Transverse colon (tissue), 4 donors: ENCODE data around the gene NOC2L.

ENCODE experiments used
- EP300 ChIP-seq: sonication (generic); formaldehyde crosslinking; IDR thresholded peaks from one replicate; pipeline ENCODE4 v1.6.1; 2017; ENCODE audit warnings: antibody characterized with exemption, low read depth
- POLR2A ChIP-seq: fragments of 450-650 bp; IDR thresholded peaks from one replicate; pipeline ENCODE4 v1.6.1; 2016; ENCODE audit warnings: antibody characterized with exemption, mild to moderate bottlenecking, moderate library complexity
- POLR2AphosphoS5 ChIP-seq, 3 donors: sonication (generic); formaldehyde crosslinking; IDR thresholded peaks; one replicate each; pipeline ENCODE4 v1.6.1; 2016; ENCODE audit warnings: antibody characterized with exemption in 3 of 3
- TF ChIP-seq, protein P1 (sequence below), 5 experiments: fragments of 200-600 bp in 3 of 5; fragments of 450-650 bp in 2 of 5; sonication (generic) in 3 of 5; IDR thresholded peaks; 1 replicate in 2 of 5; 2 replicates in 3 of 5; pipeline ENCODE4 v1.5.1; 2016 to 2017; ENCODE audit warnings: antibody characterized with exemption in 5 of 5, inconsistent platforms in 3 of 5, mild to moderate bottlenecking in 2 of 5, moderate library complexity in 1 of 5

DNA sequence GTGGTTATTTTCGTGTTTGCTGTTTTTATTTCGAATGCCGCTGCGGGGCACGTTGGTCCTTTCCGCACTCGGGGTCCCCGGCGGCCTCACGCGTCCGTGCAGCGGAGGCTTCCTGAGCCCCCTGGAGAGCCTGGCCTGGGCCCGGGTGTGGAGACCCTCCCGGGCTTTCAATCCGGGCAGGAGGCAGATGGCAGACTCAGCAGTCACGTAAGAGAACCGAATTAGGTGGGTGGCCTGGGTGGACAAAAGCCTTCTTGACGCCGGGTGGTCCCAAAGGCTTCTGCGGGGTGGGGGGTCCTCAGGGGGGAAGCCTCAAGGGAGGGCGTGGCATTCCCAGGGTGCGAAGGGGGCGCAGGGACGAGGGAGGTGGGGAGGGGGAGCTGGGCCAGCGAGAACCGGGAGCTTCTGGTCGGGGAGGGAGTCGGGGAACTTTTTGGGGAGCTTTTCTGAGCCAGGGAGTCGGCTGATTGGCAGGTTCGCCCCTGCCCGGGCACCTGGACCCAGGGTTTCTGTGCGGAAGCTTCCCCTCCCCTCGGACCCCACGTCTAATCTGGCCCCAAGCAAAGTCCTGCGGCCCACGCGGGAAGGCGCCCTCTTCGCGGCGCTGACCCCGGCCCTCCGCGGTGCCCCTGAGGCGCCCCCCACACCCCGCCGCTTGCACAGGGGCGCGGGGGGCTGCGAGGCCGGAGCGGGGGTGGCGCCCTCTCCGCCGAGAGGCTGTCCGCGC is 42.2 kb upstream of the NOC2L start:
- TF ChIP-seq, protein P1, sequence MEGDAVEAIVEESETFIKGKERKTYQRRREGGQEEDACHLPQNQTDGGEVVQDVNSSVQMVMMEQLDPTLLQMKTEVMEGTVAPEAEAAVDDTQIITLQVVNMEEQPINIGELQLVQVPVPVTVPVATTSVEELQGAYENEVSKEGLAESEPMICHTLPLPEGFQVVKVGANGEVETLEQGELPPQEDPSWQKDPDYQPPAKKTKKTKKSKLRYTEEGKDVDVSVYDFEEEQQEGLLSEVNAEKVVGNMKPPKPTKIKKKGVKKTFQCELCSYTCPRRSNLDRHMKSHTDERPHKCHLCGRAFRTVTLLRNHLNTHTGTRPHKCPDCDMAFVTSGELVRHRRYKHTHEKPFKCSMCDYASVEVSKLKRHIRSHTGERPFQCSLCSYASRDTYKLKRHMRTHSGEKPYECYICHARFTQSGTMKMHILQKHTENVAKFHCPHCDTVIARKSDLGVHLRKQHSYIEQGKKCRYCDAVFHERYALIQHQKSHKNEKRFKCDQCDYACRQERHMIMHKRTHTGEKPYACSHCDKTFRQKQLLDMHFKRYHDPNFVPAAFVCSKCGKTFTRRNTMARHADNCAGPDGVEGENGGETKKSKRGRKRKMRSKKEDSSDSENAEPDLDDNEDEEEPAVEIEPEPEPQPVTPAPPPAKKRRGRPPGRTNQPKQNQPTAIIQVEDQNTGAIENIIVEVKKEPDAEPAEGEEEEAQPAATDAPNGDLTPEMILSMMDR (IDR thresholded peaks at IDR 0.05), result peak in 1 of 5 experiments; percentile 13
- TF ChIP-seq POLR2A, result no peak
- no peak for TF ChIP-seq EP300
- no peak for TF ChIP-seq POLR2AphosphoS5 (IDR thresholded peaks at IDR 0.05)
